HG02973 (cell line): ENCODE results near the gene FAM222B.
"Not testable (repeated sequence)": the region's sequence is repeated elsewhere in the genome, so short reads cannot be mapped to it uniquely, and the experiment has no call there.

Source experiments
- ATAC-seq: cut with Tn5 transposase; IDR thresholded peaks from one replicate; pipeline ENCODE4 v1.9.1; 2021; ENCODE audit warnings: moderate library complexity; ENCODE audit not compliant: unreplicated experiment

FAM222B gene

DNA sequence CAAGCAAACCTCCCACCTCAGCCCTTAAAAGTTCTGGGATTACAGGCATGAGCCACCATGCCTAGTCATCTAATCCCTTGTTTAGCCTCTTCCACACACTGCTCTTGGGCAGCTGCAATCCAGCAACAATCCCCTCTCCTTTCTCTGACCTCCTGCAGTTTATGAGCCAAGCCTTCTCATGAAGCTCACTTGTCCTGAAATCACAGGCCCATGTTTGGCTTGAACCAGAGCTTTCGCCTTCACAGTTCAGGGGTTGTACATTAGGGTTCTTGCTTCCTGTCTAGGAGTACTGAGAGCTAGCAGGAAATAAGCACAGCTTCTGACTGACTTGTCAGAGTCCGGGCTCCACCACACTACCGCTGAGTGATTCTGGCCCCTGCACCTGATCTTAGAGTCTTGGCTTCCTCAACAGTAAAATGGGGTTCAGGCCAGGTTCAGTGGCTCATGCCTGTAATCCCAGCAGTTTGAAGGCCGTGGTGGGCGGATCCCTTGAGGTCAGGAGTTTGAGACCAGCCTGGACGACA lies 28.5 kb upstream of the FAM222B start:
- peak; percentile 76 for ATAC-seq

DNA sequence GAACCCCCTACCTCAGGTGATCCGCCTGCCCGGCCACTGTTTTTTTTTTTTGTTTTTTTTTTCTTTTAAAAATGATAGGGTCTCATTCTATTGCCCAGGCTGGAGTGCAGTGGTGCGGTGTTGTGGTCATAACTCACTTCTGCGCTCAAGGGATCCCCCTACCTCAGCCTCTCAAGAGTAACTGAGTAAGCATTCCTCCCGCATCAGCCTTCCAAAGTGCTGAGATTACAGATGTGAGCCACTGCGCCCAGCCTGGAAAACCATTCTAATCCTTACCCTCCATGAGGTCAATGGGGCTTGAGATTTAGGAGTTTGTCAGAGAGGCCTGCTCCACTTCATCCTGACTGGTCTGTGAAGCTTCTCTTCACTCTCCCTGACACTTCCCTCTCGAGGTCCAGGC lies 24.7 kb upstream of the FAM222B start:
- no peak for ATAC-seq

- ATAC-seq, result no peak
These were observed 23.6 kb upstream of the FAM222B start for GRCh38 chr17:28865946-28866752.

DNA sequence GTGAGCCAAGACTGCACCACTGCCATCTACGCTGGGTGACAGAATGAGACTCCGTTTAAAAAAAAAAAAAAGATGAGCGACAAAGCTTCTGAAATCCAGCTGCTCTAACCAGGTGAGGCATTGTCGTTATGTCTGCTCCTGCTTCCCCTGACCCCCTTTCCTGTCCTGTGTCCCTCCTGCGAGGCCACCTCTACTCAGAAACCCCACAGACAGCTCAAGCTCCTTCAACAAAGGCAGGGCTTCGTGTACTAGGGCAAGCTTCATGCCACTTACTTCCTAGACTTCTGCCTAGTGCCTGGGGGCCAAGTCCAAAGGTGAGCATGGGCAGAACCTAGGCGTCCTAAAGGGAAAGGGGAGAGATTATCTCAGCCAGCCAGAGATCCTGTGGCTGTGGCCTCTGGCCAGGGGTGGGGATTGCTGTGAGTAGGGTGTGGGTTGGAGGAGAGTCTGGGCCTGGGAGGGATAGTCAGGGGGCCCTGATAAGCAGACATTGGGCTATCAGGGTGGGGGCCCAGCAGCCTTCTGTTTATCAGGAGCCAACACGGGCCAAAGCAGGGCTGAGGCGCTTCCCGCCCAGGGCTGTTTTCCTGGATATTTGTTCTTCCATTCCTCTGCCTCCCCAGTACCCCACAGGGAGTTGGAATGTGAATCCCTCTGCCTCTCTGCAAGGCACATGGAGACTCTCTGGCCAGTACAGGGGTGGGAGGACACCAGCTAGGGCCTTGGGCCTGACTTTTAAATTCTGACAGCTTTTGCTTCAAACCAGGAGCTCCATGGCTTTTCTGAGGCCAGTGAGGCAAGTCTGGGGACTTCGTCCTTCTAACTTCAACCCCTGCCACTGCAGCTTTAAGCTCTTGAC lies 22.6 kb upstream of the FAM222B start:
- ATAC-seq, result no peak

- ATAC-seq, result no peak
These were observed 21.4 kb upstream of the FAM222B start for GRCh38 chr17:28863953-28864352.

DNA sequence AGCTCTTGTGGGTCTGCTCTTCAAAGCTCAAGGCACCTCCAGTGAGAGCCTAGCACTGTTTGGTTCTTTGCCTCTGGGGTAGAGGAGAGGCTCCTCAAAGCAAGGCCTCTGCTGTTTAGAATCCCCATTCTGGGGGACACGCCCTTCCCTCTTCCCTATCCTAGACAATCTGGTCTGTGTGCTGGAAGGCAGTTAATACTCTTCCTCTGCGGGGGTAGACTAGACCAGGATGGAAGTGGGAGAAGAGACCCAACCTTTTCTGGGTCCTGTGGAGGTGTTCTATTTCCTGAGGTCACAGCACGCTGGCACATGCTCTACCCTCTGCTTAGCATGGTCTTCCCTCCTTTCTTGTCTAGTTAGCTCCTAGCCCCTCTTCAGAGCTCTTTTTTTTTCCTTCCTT lies 20.0 kb upstream of the FAM222B start:
- ATAC-seq, result no peak

- no peak for ATAC-seq
These were observed 19.0 kb upstream of the FAM222B start for GRCh38 chr17:28861393-28862203.

DNA sequence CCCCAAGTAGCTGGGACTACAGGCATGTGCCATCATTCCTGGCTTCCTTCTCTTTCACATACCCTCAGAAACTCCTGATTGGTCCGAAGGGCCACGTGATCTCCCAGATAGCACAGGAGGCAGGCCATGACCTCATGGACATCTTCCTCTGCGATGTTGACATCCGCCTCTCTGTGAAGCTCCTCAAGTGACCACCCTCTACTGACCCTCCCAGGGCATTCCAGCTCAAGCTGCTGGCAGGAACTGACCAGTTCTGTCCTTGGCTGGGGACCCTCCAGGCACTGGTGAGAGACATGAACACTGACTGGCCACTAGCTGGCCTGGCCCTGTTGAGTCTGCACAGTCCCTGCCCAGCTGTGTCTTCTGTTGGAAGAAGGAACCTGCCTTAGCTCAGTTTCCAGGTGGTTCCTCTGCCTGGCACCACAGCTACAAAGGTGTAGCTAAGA lies 17.8 kb upstream of the FAM222B start:
- no peak for ATAC-seq

- ATAC-seq, result no peak
These were observed 16.3 kb upstream of the FAM222B start for GRCh38 chr17:28858801-28859355.

DNA sequence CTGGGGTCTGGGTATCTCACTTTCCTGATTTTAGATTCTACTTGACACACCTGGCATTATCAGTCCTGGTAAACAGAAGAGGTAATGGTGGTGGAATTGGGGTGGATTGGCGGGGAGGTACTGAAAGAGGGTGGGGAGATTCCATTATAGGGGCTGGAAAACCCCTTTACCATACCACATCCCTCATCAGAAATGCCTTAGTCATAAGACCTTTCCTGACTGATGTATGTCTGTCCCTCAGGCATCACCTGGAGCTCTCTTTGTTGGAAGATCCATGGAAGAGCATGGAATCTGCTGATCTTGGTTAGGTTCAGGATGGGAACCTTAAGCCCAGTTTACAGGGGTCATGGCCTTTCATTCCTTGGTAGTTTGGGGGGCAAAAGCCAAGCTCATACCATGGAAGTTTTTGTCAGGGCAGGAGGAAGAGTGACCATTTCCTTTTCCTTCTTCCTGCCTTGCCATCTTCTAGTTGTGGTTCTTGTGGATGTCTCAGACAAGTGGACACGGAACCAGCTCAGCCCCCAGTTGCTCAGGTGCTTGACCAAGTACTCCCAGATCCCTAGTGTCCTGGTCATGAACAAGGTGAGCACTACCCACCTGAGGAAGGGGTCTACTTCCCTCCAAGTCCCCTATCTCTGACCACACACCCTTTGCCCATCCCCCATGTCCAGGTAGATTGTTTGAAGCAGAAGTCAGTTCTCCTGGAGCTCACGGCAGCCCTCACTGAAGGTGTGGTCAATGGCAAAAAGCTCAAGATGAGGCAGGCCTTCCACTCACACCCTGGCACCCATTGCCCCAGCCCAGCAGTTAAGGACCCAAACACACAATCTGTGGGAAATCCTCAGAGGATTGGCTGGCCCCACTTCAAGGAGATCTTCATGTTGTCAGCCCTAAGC lies 15.6 kb upstream of the FAM222B start:
- no peak for ATAC-seq

DNA sequence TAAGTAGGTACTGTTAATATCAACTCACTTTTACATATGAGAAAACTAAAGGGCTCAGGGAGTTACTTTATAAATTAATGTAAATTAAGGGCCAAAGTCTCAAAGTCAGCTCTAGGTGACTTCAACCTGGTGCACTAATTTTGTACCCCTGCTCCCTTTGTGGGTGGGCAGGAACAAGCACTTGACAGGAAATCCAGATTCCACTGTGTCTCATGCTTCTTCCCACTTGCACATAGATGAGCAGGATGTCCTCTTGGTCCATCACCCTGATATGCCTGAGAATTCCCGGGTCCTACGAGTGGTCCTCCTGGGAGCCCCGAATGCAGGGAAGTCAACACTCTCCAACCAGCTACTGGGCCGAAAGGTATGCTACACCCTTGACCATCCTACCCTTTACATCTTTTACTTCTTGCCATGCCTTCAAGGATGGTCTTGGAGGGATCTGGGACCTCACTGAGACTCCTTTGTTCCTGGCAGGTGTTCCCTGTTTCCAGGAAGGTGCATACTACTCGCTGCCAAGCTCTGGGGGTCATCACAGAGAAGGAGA lies 13.5 kb upstream of the FAM222B start:
- ATAC-seq, result no peak

- ATAC-seq, result no peak
These were observed 12.7 kb upstream of the FAM222B start for GRCh38 chr17:28855336-28855679.

DNA sequence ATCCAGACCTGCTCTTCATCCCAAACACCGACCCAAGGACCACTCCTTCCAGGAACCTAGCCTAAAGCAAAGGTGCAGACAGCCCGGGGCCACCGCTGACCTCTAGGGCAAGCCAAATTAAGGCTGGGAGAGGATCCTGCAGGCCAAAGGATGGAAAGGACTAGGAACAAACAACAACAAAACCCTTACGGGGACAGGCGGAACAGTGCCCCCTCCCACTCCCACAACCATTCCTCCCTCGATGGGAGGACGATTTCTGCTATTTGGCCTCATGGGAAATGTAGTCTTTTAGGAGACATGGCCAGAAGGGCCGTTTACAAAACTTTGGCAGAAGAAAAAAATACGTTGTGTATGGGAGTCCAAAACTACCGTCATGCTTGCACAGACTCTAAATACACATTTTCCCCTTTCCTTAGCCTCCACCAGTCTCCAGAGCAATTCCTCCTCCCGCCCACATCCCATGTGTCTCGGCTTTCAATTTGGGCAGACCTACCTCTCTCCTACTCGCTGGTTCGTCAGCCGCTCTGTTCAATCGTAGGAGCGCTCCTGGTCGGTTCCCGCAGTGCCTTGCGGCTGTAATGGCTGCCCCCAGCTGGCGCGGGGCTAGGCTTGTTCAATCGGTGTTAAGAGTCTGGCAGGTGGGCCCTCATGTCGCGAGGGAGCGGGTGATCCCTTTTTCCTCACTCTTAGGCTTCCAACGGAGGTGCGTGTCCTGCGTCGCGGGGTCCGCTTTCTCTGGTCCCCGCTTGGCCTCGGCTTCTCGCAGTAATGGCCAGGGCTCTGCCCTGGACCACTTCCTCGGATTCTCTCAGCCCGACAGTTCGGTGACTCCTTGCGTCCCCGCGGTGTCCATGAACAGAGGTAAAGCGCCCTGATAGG lies 12.1 kb upstream of the FAM222B start, which contains the start of gene ERAL1:
Gene ERAL1, plus strand, starts transcription at position 560 of the 879 bp plus-strand sequence. Its CDS starts 19 bp downstream, at position 579.
- peak; percentile 93 for ATAC-seq

- ATAC-seq, result no peak
These were observed 10.7 kb upstream of the FAM222B start for GRCh38 chr17:28853295-28853694.

- ATAC-seq, result no peak
These were observed 6.7 kb upstream of the FAM222B start for GRCh38 chr17:28849281-28849680.

GRCh38 chr17:28848667-28849066 lies 6.1 kb upstream of the FAM222B start:
- not testable (repeated sequence) for ATAC-seq

DNA sequence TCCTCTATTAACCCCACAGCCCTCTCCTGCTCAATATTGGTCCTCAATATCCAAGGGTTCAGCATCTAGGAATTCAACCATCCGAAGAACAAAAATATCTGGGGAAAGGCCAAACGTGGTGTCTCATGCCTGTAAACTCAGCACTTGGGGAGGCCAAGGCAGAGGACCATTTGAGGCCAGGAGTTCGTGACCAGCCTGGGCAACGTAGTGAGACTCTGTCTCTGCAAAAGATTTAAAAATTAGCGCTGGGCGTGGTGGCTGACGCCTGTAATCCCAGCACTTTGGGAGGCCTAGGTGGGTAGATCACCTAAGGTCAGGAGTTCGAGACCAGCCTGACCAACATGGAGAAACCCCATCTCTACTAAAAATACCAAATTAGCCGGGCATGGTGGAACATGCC lies 4.1 kb upstream of the FAM222B start:
- not testable (repeated sequence) for ATAC-seq

- ATAC-seq, result no peak
These were observed 3.6 kb upstream of the FAM222B start for GRCh38 chr17:28846231-28846630.
